ENCODE results near the gene STAB1.

STAB1 gene

DNA sequence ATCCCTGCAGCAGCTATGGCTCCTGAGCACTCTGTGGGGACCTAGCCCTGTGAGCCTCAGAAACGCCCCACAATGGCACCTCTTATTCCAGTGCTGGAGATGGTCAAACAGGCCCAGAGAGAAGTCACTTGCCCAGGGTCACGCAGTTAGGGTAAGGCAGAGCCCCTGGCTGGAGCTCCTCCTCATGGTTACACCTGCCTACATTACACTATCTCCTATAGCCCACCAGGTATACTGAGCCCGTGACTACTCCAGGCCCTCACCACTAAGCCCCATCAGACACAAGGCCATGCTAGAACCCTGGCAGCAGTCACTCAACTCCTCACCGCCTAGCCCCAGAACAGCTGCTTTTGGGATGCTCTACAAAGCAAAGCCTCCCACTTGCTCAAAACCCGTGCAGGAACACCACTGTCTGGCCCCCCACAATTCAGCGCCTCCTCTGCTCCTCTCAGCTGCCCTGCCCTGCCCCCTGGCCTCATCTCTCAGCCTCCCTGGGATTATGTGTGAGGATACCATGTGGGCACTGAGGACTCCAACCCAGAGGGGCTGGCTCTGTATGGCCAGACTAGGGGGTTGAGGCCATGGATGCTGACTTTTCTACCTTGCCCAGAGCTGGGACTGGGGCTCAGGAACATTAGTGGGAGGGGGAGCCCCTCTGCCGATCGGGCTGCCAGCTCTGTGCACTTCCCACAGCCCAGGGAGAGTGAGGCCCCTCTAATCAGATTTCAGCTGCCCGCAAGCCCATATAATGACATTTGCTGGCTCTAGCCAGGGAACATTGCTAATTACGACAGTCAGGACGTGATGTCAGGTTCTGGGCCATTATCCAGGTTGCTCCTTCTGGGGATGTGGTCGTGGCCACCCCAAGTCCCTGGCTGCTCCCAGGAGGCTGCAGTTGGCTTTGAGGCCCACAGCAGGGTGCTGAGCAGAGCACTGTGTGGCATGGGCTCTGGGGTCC, 34.5 kb downstream of the STAB1 start:
- DNase-seq (ENCODE audit: low read depth): peak; percentile 42
- TF ChIP-seq, protein P1, sequence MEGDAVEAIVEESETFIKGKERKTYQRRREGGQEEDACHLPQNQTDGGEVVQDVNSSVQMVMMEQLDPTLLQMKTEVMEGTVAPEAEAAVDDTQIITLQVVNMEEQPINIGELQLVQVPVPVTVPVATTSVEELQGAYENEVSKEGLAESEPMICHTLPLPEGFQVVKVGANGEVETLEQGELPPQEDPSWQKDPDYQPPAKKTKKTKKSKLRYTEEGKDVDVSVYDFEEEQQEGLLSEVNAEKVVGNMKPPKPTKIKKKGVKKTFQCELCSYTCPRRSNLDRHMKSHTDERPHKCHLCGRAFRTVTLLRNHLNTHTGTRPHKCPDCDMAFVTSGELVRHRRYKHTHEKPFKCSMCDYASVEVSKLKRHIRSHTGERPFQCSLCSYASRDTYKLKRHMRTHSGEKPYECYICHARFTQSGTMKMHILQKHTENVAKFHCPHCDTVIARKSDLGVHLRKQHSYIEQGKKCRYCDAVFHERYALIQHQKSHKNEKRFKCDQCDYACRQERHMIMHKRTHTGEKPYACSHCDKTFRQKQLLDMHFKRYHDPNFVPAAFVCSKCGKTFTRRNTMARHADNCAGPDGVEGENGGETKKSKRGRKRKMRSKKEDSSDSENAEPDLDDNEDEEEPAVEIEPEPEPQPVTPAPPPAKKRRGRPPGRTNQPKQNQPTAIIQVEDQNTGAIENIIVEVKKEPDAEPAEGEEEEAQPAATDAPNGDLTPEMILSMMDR (IDR thresholded peaks at IDR 0.05; ENCODE audit: low read depth, low read length, missing control alignments): no peak
- in situ Hi-C loops (cut with HindIII; ENCODE audit: low sequenced_read_pairs): no loop called here
- no peak overlapping the region for H3K4me3 ChIP-seq (ENCODE audit: low read depth, low read length)

DNA sequence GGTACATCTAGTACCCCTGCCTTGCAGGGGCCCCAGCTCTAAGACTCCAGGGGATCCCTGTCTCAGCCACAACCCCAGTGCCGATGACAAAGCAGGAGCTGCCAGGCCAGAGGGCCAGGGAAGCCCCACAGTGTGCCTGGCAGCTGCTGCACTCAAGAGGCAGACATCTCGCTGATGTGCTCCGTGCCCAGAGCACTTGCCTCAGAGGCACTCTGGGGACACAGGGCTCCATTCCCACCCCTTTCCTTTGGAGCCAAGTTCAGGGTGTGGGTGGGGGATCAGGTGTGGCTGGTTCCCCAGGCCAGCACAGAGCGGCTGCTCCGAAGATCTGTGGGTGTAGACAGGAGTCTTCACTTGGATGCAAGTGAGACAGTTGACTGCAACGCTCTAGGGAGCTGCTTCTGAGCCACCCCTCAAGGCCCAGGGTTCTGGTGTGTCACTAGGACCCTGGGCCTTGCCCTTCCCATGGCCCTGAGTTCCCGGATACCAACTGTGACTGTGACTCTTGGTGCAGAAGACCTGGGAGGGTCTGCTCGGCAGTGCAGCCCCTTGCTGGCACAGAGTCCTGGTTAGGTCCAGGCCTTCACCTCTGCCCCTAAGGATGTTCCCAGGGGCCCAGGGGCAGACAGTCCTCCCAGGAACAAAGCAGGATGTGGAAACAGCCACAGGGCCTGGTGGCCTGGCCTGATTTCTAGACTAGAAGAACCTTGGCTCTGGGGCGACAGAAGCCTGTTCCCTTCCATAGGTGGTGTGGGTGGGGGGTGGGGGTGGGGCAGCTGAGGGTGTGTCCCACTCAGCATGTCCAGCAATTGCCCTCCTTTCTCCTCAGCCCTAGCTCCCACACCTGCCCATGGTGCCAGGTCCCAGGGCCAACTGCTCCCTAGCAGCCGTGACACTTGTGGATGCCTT, 36.0 kb downstream of the STAB1 start:
- TF ChIP-seq, protein P1 (IDR thresholded peaks at IDR 0.05; ENCODE audit: low read depth, low read length, missing control alignments): no peak
- DNase-seq (ENCODE audit: low read depth): no peak
- no peak overlapping the region for H3K4me3 ChIP-seq (ENCODE audit: low read depth, low read length)
- in situ Hi-C loops (cut with HindIII; ENCODE audit: low sequenced_read_pairs): no loop called here

DNA sequence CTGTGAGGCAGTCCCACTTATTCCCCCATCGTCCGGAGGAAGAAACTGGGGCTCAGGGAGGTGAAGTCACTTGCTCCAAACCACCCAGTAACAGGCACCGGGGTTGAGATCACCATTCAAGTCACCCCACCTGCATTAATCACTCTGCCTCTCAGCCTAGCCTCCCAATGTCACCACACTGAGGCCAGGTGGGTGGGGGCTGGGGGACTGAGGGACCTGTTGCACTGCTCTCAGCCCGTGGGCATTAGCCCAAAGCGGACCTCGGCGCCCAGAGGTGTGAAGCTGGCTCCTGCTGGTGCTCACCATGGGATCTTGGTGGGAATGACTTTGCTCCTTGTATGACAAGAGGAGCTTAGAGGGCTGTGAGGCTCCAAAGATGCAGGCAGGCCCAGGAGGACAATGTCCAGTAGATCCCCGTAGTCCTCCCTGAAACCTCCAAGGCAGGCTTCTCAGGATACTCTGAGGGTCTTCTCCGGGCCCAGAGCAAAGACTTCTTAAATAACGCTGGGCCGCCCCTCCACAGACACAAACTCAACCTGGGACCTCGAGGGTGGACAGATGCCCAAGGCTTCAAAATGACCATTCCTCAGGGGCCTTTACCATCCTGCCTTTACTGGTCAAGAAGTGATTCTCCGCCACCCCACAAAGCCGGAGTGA, 36.9 kb downstream of the STAB1 start:
- in situ Hi-C loops (cut with HindIII; ENCODE audit: low sequenced_read_pairs): no loop called here
- peak overlapping the region; percentile 80 for H3K4me3 ChIP-seq (ENCODE audit: low read depth, low read length)
- no peak for DNase-seq (ENCODE audit: low read depth)

DNA sequence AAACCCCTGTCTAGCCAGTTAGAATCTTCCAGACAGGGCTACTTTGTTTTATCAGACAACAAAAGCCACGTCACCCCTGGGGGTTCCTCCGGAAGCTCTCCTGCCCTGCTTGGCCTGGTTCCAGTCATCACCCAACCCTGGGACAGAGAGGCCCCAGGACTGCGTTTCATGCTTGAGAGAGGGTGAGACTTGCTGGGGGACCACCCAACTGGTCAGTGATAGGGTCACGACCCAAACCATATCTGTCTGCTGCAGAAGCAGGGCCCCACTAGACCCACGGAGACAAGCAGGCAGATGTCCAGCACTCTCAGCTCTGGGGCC, 37.3 kb downstream of the STAB1 start:
- TF ChIP-seq, protein P1 (IDR thresholded peaks at IDR 0.05; ENCODE audit: low read depth, low read length, missing control alignments): no peak
- in situ Hi-C loops (cut with HindIII; ENCODE audit: low sequenced_read_pairs): no loop called here
- peak overlapping the region; percentile 80 for H3K4me3 ChIP-seq (ENCODE audit: low read depth, low read length)
- no peak for DNase-seq (ENCODE audit: low read depth)

More for the DNA sequence above, 36.9 kb downstream of the STAB1 start:
- TF ChIP-seq, protein P1 (IDR thresholded peaks at IDR 0.05; ENCODE audit: low read depth, low read length, missing control alignments): no peak

DNA sequence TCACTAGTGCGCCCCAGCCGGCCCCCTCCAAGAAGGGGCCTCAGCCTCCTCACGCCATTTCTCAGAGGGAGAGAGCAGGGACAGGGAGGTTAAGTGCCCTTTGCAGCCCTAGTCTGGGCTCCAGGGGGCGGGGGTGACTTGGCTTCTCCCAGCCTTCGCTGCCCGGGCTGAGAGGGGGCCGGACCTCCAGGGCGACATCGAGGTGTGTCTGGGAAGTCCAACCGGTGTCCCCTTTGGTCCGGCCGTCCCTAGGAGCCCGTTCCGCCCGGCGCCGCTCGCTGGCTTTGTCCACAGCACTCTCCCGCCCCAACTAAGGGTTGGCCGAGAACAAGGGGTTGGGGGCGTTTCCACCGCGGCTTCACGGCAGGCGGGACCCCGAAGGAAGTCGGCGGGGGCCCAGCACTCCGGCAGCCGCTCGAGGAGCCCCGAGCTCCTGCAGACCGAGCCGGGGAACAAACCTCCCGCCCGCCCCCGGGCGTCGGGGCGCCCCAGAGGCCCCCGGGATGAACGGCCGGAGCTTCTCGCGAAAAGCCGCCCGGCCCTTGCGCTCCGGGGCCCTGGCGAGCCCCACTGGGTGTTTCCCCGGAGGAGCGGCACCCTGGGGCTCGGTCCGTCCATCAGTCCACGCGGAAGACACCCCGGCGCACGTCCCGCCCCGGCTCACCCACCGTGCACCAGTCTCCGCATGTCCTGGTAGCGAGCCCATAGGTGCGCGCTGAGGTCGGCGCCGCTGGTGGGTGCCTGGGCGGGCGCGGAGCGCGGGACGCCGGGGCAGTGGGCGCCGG, 37.9 kb downstream of the STAB1 start:
- in situ Hi-C loops (cut with HindIII; ENCODE audit: low sequenced_read_pairs): no loop called here
- H3K4me3 ChIP-seq (ENCODE audit: low read depth, low read length): peak overlapping the region; percentile 80
- DNase-seq (ENCODE audit: low read depth): no peak
- TF ChIP-seq, protein P1 (IDR thresholded peaks at IDR 0.05; ENCODE audit: low read depth, low read length, missing control alignments): no peak
